Measurements from ENCODE around the gene CRTAC1.

CRTAC1 gene

GRCh38 chr10:98029149-98030092 is 1.0 kb downstream of the CRTAC1 start:
- no peak for DNase-seq (ENCODE audit: low spot score)

GRCh38 chr10:98028168-98028770 is 2.2 kb downstream of the CRTAC1 start:
- peak; percentile 80 for DNase-seq (ENCODE audit: low spot score)

- no peak for DNase-seq (ENCODE audit: low spot score)
Observed at GRCh38 chr10:98023024-98023423, 7.4 kb downstream of the CRTAC1 start.

- no peak for DNase-seq (ENCODE audit: low spot score)
Observed at GRCh38 chr10:98020784-98021183, 9.6 kb downstream of the CRTAC1 start.

GRCh38 chr10:98020254-98020653 is 10.2 kb downstream of the CRTAC1 start:
- DNase-seq (ENCODE audit: low spot score) = no peak

GRCh38 chr10:98019784-98020183 is 10.6 kb downstream of the CRTAC1 start:
- no peak for DNase-seq (ENCODE audit: low spot score)

GRCh38 chr10:98016772-98017475 is 13.5 kb downstream of the CRTAC1 start:
- DNase-seq (ENCODE audit: low spot score) = no peak

GRCh38 chr10:98013776-98014175 is 16.6 kb downstream of the CRTAC1 start:
- no peak for DNase-seq (ENCODE audit: low spot score)

GRCh38 chr10:98013122-98013521 is 17.3 kb downstream of the CRTAC1 start:
- no peak for DNase-seq (ENCODE audit: low spot score)

- DNase-seq (ENCODE audit: low spot score) = no peak
Observed at GRCh38 chr10:98012644-98013043, 17.8 kb downstream of the CRTAC1 start.

GRCh38 chr10:98010939-98011685 is 19.3 kb downstream of the CRTAC1 start:
- DNase-seq (ENCODE audit: low spot score) = no peak

- no peak for DNase-seq (ENCODE audit: low spot score)
Observed at GRCh38 chr10:98006266-98006665, 24.2 kb downstream of the CRTAC1 start.

- DNase-seq (ENCODE audit: low spot score) = no peak
Observed at GRCh38 chr10:98001736-98002135, 28.7 kb downstream of the CRTAC1 start.

- DNase-seq (ENCODE audit: low spot score) = no peak
Observed at GRCh38 chr10:98000346-98000745, 30.1 kb downstream of the CRTAC1 start.

- DNase-seq (ENCODE audit: low spot score) = no peak
Observed at GRCh38 chr10:97999923-98000248, 30.5 kb downstream of the CRTAC1 start.

GRCh38 chr10:97999066-97999922 is 31.1 kb downstream of the CRTAC1 start:
- DNase-seq (ENCODE audit: low spot score) = no peak

- no peak for DNase-seq (ENCODE audit: low spot score)
Observed at GRCh38 chr10:97991871-97992270, 38.5 kb downstream of the CRTAC1 start.

- no peak for DNase-seq (ENCODE audit: low spot score)
Observed at GRCh38 chr10:97981816-97982215, 48.6 kb downstream of the CRTAC1 start.

GRCh38 chr10:97977673-97978072 is 52.7 kb downstream of the CRTAC1 start:
- DNase-seq (ENCODE audit: low spot score) = no peak

GRCh38 chr10:97975598-97975997 is 54.8 kb downstream of the CRTAC1 start:
- no peak for DNase-seq (ENCODE audit: low spot score)
